HG02610 (cell line): ENCODE data around the gene DSCAM.

ENCODE experiments used
- ATAC-seq: cut with Tn5 transposase; IDR thresholded peaks from one replicate; pipeline ENCODE4 v1.9.1; 2021; ENCODE audit warnings: mild to moderate bottlenecking, moderate library complexity; ENCODE audit not compliant: unreplicated experiment

Gene DSCAM

DNA sequence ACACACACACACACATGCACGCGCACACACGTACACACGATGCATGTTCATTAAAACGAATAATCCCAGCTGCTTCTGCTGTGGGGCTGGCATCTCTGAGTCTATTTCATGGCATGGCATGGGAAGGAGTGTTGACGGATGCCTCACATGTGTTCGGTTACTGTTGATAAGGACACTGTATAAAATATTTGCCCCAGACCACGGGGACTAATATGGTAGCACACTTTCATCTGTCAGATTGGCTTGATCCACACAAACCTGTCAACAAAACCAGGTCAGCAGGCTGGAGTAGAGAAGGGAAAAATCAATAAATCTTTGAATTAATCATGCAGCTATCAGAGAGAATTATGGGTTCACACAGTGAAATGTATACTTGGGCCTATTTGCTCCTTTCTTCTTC lies 171.9 kb downstream of the DSCAM start:
- no peak for ATAC-seq

GRCh38 chr21:40672602-40673001 lies 174.4 kb downstream of the DSCAM start:
- ATAC-seq, result no peak

DNA sequence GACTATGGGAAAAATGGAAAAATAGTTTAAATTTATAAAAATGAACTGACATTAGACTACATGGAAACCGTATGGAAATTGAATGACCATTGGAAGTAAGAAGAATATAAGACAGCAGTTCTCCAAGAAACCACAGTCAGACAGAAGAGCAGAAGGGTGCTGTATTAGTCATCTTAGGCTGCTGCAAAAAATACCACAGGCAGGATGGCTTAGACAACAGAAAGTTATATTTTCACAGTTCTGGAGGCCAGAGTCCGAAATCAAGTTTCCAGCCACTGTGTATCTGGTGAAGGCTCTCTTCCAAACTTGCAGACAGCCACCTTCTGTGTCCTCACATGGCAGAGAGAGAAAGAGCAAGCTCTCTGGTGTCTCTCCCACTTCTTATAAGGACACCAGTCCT lies 175.2 kb downstream of the DSCAM start:
- ATAC-seq, result no peak

DNA sequence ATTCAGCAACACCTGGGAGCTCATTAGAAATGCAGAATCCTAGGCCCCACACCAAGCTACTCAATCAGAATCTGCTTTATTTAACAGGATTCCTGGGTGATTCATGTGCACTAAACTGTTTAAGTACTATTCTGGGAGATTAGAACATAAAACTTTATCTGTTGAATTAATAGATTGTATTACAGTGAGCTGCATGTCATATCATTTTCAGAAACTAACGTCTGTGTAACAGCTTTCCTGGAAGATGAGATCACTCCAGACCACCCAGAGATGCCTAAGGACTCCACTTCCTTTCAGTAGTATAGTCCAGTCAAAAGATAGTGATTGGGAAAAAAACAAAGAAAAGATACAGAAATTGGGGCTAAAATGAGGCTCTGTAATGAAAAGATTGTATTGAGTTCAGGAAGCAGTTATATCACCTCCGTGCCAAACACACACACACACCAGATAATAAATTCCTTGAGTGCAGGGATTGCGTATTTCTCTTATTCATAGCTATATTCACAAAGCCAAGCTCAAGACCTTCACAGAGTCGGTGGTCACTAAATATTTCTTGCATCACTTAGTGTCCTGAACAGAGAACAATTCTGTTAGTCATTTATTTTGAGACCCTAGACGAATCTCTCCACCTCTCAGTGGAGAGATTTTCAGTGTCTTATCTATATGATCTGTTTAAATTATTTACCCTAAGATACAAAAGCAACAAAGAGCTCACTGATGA lies 178.2 kb downstream of the DSCAM start:
- no peak for ATAC-seq

DNA sequence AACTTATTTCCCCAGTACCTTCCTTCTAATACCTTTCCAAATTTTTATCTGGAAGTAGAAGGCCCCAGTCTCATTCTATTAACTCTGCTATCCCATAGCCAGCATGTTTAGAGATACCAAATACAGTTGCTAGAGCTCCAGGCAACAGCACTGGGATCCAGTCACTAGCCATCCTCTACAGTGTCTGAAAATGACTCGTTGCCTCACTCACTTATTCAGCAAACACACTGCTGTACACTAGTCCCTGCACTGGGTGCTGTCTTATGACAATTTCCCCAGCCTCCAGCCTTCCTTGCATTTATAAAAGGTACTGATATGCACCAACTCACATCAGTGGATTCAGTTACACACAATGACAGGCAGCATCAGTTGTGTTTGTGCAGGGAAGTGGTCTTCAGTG lies 179.0 kb downstream of the DSCAM start:
- ATAC-seq, result no peak

GRCh38 chr21:40662889-40663288 lies 184.1 kb downstream of the DSCAM start:
- no peak for ATAC-seq

DNA sequence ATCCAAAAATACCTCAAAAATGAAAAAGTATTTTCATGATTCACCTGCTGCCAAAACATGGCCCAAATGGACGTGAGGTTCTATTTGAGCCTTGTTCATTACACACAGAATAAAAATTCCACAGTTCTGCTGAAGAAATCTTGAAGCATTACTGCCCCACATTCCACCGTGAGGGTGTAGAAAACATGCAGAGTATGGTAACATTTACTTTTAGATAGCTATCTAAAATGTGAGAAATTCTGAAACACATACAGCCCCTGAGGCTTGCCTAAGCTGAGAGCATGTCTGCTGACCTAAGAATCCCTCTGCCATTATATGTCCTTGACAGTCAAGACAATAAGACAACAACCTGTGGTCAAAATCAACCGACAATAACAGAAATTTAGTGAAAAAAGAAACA lies 186.5 kb downstream of the DSCAM start:
- ATAC-seq, result no peak

DNA sequence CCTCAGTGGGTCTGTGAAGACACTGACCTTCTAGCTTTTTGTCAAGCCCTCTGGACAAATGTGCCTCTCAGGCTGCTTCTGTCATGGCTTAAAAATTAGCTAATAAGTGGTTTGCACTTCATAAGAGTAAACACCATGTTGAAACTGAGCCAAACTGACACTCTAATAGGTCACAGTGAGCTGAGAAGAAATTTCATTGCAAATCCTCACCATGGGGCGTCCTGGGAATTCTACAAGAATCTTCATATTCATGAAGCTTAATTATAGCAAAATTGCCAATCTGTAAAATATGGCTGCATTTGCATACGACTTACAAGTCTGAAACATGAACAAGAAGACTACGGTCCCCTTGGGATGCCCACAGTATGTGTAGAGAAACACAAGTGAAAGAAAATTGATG lies 188.6 kb downstream of the DSCAM start:
- ATAC-seq, result no peak

GRCh38 chr21:40652436-40652835 lies 194.5 kb downstream of the DSCAM start:
- ATAC-seq, result no peak

DNA sequence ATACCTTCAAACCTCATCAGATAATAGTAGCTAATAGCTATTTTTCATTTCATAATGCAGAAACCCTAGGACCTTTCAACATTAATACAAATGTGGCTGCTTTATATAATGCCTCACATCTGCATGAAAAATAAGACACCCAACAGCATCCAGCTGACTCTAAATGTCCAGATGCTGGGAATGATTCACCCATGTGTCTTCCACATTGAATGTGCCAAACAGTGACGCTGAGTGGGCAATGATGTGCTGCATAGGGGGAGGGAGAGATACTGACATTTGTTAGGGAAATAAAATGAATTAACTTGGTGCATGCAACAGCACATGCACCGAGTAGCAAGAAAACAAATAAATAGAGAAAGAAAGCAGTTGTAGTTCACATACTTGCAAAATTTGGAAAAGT lies 199.3 kb downstream of the DSCAM start:
- no peak for ATAC-seq

DNA sequence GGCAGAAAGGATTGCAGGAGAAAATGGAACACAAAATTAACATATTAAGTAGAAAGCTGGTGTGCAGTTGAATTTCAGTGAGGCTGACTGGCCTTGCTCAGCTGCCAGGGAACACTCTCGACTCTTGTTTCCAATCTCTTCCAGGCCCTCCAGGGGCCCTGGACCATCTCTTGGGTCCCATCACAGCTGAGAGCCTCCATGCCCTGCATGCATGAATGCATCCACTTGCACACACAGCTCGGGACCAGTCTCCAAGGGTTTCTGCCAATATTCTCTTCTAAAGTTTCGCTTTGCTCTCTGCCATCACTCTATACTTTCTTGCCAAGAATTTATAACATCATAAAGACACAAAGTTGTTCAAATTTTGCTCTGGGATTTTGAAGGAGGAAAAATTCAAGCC lies 200.3 kb downstream of the DSCAM start:
- ATAC-seq, result no peak

DNA sequence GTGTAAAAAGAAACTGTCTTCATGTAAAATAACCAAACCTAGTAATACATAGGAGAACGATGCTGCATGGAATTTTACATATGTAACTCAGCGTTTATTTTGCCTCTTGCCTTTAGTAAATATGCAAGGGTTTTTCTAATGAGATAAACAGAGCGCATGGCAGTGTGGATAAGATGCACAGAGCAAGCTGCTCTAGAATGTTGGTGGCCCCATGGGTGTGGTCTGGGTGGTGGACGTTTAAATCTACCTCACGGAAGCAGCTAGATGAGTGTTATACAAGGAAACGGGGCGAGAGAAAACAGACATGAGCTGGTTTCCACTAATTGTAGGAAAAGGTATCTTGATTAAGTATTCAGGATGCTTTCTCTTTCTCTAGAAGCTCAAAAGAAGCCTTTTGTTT lies 205.9 kb downstream of the DSCAM start:
- no peak for ATAC-seq

DNA sequence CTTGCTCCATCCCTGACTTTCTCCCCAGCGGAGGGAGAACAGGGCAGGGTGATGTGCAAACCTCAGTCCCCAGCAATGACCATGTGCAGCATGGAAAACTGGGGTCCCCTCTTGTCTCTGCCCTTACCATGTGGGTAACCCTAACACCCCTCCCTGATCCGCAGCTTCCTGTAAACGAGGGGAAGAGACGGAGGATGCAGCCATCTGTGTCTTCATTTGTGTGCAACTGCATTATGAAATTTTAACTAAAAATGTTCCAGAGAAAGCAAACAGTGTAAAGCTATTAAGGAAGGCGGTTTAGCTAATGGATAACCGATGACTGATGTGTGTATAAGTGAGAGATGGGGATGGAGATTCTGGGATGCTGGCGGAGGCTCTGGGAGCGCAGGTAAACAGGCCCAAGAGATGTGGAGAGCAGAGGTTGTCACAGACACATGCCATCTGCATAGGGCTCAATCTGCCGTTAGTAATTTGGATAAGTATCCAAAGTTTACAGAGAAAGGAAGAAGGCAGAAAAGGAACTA lies 206.6 kb downstream of the DSCAM start:
- no peak for ATAC-seq

DNA sequence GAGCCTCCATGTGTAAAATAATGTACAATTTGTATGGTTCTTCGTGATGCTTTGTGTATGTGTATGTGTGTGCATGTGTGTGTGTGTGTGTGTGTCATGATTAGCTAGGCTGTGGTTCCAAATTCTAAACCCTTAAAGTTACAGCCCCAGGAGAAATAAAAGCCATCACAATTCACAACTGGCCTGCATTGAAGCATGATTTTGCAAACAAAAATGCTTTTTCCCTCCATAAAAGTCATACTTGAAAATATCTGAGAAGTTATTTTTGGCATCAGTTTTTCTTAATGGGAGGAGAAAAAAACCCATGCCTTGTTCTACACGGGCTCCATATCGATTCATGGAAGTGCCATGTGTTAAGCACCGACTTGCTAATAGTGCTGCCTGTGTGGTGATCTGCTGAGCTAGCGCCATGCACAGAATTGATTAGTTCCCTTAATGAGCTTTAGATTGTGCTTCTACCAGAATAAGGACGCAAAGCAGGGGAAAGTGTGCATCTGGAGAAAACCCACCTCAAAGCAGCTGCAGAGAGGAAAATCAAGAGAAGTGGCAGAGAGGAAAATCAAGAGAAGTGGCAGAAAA lies 207.3 kb downstream of the DSCAM start:
- ATAC-seq, result no peak

- ATAC-seq, result no peak
Measured at GRCh38 chr21:40638466-40639251, 208.3 kb downstream of the DSCAM start.

DNA sequence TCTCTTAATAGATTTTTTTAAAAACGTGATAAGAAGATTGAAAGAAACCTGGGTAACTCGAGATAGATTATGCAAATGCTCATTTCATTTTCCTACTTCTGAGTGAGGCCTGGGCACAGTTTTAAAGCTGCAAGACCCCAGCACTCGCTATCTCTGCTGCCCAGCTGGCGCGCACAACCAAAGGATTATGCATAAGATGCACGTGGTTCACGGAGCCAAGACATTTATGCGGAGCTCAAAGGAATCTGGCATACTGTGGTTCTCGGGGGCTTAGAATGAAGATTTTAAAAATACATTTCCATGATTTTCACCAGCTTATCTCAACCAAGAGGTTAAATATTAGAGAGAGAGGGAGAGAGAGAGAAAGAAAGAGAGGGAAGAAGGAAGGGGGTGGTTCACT lies 210.9 kb downstream of the DSCAM start:
- ATAC-seq, result no peak

- ATAC-seq, result no peak
Measured at GRCh38 chr21:40635391-40635790, 211.6 kb downstream of the DSCAM start.

DNA sequence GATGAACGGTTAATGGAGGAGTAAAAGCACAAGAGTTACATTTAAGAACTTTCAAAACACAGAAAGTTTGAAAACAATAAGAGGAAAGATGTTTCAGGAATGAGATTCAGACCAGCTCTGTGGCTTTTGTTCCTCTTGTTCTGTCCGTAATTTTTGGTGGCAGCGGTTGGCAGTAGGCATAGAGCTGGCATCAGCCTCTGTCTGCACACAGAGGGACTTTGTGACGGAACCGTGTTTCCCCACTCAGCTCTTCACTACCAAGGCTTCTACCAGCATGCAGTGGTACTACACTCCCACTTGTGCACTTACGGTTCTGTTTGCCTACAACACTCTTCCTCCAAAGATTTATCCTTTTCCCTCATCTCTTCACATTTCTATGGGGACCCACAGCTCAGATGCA lies 212.8 kb downstream of the DSCAM start:
- ATAC-seq, result no peak

- no peak for ATAC-seq
Measured at GRCh38 chr21:40633048-40633447, 213.9 kb downstream of the DSCAM start.

GRCh38 chr21:40631211-40631610 lies 215.7 kb downstream of the DSCAM start:
- ATAC-seq, result no peak

DNA sequence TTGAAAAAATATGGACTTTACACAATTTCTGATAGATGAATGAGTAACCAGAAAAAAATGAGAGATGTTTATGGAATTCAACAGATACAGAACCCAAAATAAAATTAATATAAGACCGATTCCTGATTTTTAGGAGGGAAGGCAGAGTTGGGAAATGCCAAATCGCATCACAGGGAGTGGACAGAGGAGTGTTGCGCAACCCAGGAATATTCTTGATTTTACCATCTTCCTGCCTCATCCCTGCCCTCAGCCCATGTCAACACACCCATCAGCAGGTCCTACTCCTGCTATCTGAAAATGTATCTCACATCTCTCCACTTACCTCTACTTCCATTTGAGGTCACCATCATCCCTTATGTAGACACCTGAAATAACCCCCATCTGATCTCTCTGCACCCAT lies 221.0 kb downstream of the DSCAM start:
- no peak for ATAC-seq

GRCh38 chr21:40623528-40623927 lies 223.4 kb downstream of the DSCAM start:
- no peak for ATAC-seq
